Hematopoietic multipotent progenitor cell (in vitro differentiated cells): ENCODE measurements around the gene POLDIP3. TPM values are rescaled to one million over a fixed set of nuclear protein-coding genes. Genes with fewer than 3 reads are reported as not detected.
"Not testable (repeated sequence)": the region's sequence is repeated elsewhere in the genome, so short reads cannot be mapped to it uniquely, and the experiment has no call there.

Experiments used
- DNase-seq, 3 donors: peaks; one replicate each; pipeline ENCODE4 v3.0.0-alpha.2; 2011 to 2015; ENCODE audit warnings: low read depth in 2 of 3, low spot score in 2 of 3
- total RNA-seq: library from RNA; depleted of rRNA; stranded (reverse); fragments of >200 nt; gene quantifications from one replicate; pipeline ENCODE4 v1.2.3, GENCODE V29; 2012

The POLDIP3 gene
- total RNA-seq, 1 donor: 37.4 TPM

- DNase-seq: no peak
Observed at GRCh38 chr22:42620084-42620483, 5.4 kb upstream of the POLDIP3 start.

DNA sequence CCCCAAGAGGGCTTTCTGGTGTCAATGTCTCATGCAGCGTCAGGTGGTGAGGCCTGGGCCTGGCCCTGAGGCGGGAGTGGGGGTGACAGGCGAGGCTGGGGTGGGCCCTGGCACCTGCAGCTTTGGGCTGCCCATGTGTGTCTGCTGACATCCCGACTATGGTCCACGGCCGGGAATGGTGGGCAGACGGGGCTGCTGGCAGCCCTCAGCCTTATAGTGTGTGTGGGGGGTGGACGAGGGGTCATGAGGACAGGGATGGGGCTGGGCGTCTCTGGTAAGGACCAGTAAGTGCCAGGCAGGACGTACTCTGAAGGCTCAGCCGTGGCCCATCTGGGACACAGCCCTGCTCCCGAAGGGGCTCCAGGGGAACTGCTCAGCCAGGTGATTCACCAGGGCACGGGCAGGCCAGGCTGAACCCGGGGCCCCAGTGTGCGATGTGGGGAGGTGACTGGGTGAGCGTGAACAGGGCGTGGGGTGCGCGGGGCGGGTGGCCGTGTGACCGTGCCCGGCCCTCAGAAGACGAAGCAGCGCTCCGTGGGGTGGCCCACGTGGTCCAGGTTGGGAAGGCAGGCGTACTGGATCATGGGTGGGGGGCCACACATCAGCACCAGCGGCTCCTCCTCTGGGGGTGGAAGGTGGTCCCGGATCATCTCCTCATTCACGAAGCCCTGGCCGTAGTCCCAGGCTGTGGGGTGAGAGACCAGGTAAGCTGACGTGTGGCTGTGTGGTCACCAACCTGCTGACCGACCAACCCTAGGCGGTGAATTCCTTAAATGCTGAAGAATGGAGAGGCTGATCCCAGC is 4.8 kb upstream of the POLDIP3 start:
- DNase-seq: no peak

- DNase-seq: no peak
Observed at GRCh38 chr22:42617155-42617983, 2.7 kb upstream of the POLDIP3 start.

- not testable (repeated sequence) for DNase-seq
Observed at GRCh38 chr22:42615860-42616175, 1.1 kb upstream of the POLDIP3 start.

- peak; percentile 74 to 98 (median 94) for DNase-seq
Observed at GRCh38 chr22:42615092-42615859, 593 bp upstream of the POLDIP3 start.

- DNase-seq: no peak
Observed at GRCh38 chr22:42613872-42614301, 796 bp downstream of the POLDIP3 start.

DNA sequence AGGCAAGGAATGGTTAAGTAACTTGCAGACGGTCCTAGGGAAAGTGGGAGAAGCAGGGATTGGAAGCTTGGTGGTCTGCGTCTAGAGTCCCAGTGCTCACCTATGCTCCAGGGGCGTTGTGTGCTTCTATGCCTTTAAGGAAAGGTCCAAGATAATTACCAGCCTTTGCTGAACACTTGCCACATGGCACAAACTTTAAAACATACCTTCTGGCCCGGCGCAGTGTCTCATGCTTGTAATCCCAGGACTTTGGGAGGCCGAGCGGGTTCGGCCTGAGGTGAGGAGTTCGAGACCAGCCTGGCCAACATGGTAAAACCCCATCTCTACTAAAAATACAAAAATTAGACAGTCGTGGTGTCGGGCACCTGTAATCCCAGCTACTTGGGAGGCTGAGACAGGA is 2.3 kb downstream of the POLDIP3 start:
- DNase-seq: no peak

GRCh38 chr22:42611051-42611450 is 3.6 kb downstream of the POLDIP3 start:
- DNase-seq: no peak

- no peak for DNase-seq
Observed at GRCh38 chr22:42610186-42610585, 4.5 kb downstream of the POLDIP3 start.

DNA sequence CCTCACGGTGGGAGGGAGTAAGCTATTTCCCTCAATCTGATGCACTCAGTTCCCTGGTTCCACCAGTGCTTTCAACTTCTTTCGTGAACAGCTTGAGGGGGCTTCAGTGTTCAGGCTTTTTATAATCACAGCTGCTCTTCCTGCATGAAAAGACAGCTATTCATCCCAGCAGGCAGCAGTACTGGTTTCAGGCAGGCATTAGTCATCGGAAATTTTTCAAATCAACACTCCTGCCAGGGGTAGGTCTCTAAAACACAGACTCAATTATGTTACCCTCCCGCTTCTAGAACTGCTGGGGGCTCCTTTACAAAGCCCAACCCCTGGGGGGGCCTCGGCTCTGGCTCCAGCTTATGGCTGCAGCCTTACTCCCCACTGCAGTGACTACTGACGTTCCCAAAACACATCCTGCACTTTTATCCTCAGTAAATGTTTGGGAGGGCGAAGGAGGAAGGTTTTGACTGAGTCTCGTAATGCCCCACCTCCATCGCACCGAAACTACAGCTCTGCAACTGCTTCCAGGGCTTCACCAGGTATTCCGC is 5.8 kb downstream of the POLDIP3 start:
- no peak for DNase-seq

DNA sequence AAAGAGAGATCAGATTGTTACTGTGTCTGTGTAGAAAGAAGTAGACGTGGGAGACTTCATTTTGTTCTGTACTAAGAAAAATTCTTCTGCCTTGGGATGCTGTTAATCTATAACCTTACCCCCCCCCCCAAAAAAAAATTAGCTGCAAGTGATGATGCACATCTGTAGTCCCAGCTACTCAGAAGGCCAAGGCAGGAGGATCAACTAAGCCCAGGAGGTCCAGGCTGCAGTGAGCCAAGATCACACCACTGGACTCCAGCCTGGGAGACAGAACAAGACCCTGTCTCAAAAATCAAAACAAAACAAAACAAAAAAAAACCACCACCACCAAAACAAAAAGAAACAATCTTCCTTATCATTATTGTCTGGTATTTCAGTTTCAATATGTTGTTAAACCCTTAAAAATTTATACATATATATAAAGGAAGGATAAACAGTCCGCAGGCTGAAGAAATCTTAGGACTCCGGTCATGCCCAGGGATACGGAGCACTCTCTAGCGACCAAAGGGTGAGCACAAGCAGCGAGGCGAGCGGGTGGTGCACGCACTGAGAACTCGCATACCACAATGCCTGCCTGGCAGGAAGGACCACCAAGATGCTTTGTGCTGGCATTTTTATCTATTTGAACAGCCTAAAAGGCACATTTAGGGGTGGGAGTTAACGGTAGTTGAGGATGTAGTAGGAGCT is 6.4 kb downstream of the POLDIP3 start:
- no peak for DNase-seq

GRCh38 chr22:42607641-42608040 is 7.0 kb downstream of the POLDIP3 start:
- not testable (repeated sequence) for DNase-seq

DNA sequence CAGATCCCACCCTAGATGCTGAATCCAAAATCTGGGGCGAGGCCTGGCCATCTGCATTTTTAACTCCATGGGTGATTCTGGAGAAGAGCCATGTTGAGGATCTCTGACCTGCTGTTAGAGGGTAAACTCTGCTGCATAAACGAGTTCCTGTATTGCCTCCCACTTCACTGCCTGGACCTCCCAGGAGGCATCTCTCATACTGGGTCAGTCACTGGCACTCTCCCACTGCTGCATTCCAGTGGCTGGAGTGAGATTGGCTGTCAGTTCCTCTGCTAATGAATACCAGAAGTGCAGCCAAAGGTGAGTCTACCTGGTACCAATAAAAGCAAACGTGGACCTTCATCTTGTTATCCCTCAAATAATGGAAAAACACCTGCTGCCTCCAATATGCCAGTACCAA is 10.3 kb downstream of the POLDIP3 start:
- DNase-seq: no peak

GRCh38 chr22:42603427-42603826 is 11.3 kb downstream of the POLDIP3 start:
- DNase-seq: no peak

GRCh38 chr22:42602470-42602869 is 12.2 kb downstream of the POLDIP3 start:
- DNase-seq: no peak

GRCh38 chr22:42601879-42602465 is 12.7 kb downstream of the POLDIP3 start:
- no peak for DNase-seq

DNA sequence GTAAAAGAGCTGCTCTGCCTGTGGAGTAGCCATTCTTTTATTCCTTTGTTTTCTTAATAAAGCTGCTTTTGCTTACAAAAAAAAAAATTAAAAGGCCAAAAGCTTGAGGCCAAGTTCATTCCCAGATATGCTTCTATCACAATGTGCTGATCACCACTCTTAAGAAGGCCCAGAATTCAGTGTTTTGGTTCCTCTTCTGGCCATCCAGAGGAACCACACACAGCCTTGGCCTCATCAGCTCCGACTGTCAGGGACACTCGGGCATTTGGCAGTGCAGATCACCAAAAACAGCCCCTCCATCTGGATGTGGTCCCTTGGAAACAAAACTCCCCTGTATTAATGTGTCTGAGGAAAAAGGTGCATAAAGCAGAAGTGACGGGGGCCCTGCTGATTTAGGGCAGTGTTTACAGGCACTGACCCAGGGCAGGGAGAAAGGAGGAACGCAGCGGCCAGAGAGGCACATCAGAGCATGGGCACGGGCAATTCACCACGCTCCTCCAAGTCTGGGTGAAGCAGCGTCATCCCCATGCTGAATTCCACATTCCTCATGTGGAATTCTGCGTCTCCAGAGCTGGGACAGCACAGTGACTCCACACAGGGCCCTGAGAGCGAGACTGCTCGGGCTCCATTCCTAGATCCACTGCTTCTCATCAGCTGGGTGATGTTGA is 17.7 kb downstream of the POLDIP3 start:
- DNase-seq: no peak

DNA sequence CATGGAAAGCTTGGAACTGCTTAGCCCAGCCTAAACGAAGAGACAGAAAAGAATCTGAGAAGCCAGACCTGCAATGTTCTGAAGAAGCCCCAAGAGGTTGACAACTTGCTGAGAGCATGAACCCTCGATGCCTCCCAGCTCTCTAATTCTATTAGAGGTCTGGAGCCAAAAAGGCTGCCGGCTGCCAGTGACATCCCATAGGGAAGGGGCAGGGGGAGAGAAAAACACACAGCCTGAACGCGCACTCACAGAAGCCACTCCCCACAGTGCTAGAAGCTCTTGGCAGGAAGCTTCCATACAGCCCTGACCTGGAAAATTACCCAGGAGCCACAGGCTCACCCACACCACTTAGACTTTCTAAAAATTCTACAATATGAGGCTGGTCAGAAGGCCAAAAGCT is 18.3 kb downstream of the POLDIP3 start:
- DNase-seq: no peak

- DNase-seq: no peak
Observed at GRCh38 chr22:42595434-42595833, 19.2 kb downstream of the POLDIP3 start.
